HG03439 (cell line): Measurements from ENCODE around the gene SLC39A9.
"Not testable (repeated sequence)": the region's sequence is repeated elsewhere in the genome, so short reads cannot be mapped to it uniquely, and the experiment has no call there.

Experiments used
- ATAC-seq: cut with Tn5 transposase; IDR thresholded peaks from one replicate; pipeline ENCODE4 v1.9.1; 2021; ENCODE audit warnings: mild to moderate bottlenecking, moderate library complexity; ENCODE audit not compliant: unreplicated experiment

The SLC39A9 gene

GRCh38 chr14:69473946-69474345, 75.5 kb downstream of the SLC39A9 start:
- ATAC-seq: no peak

- ATAC-seq: no peak
Observed at GRCh38 chr14:69475194-69475818, 76.8 kb downstream of the SLC39A9 start.

- ATAC-seq: not testable (repeated sequence)
Observed at GRCh38 chr14:69476824-69477450, 78.4 kb downstream of the SLC39A9 start.

GRCh38 chr14:69478055-69478454, 79.6 kb downstream of the SLC39A9 start:
- ATAC-seq: not testable (repeated sequence)

GRCh38 chr14:69479696-69480095, 81.2 kb downstream of the SLC39A9 start:
- no peak for ATAC-seq

- no peak for ATAC-seq
Observed at GRCh38 chr14:69480136-69480535, 81.6 kb downstream of the SLC39A9 start.

- ATAC-seq: no peak
Observed at GRCh38 chr14:69481815-69482568, 83.5 kb downstream of the SLC39A9 start.

- no peak for ATAC-seq
Observed at GRCh38 chr14:69483765-69484443, 85.4 kb downstream of the SLC39A9 start.

GRCh38 chr14:69484444-69485314, 86.2 kb downstream of the SLC39A9 start, which contains the start of gene PLEKHD1:
Gene PLEKHD1 (plus strand): TSS chr14:69484728. CDS start chr14:69484966, 238 bp downstream.
- ATAC-seq: no peak

GRCh38 chr14:69485315-69485660, 86.8 kb downstream of the SLC39A9 start:
- no peak for ATAC-seq

- no peak for ATAC-seq
Observed at GRCh38 chr14:69485701-69486100, 87.2 kb downstream of the SLC39A9 start.

- no peak for ATAC-seq
Observed at GRCh38 chr14:69487226-69487625, 88.7 kb downstream of the SLC39A9 start.

GRCh38 chr14:69487771-69488170, 89.3 kb downstream of the SLC39A9 start:
- no peak for ATAC-seq

- ATAC-seq: no peak
Observed at GRCh38 chr14:69489495-69489894, 91.0 kb downstream of the SLC39A9 start.

- ATAC-seq: no peak
Observed at GRCh38 chr14:69490219-69490918, 91.9 kb downstream of the SLC39A9 start.

GRCh38 chr14:69491193-69491592, 92.7 kb downstream of the SLC39A9 start:
- ATAC-seq: no peak

- no peak for ATAC-seq
Observed at GRCh38 chr14:69493038-69493437, 94.5 kb downstream of the SLC39A9 start.

GRCh38 chr14:69493791-69494190, 95.3 kb downstream of the SLC39A9 start:
- no peak for ATAC-seq

GRCh38 chr14:69495341-69495921, 96.9 kb downstream of the SLC39A9 start:
- ATAC-seq: no peak
